HG02981 (cell line): ENCODE results near the gene MCTP1.

ENCODE experiments used
- ATAC-seq: cut with Tn5 transposase; IDR thresholded peaks from one replicate; pipeline ENCODE4 v1.9.1; 2021; ENCODE audit warnings: mild to moderate bottlenecking, moderate library complexity; ENCODE audit not compliant: unreplicated experiment

MCTP1 gene

GRCh38 chr5:94778299-94778698 is 506.6 kb downstream of the MCTP1 start:
- ATAC-seq = no peak

- ATAC-seq = no peak
These were observed 507.6 kb downstream of the MCTP1 start for GRCh38 chr5:94777056-94777880.

GRCh38 chr5:94776167-94776566 is 508.7 kb downstream of the MCTP1 start:
- no peak for ATAC-seq

- ATAC-seq = no peak
These were observed 509.8 kb downstream of the MCTP1 start for GRCh38 chr5:94775088-94775487.

- no peak for ATAC-seq
These were observed 513.2 kb downstream of the MCTP1 start for GRCh38 chr5:94771742-94772141.

GRCh38 chr5:94769996-94770395 is 514.9 kb downstream of the MCTP1 start:
- ATAC-seq = no peak

- ATAC-seq = no peak
These were observed 523.1 kb downstream of the MCTP1 start for GRCh38 chr5:94761786-94762185.

GRCh38 chr5:94761055-94761454 is 523.8 kb downstream of the MCTP1 start:
- ATAC-seq = no peak

- ATAC-seq = no peak
These were observed 524.9 kb downstream of the MCTP1 start for GRCh38 chr5:94759961-94760360.

GRCh38 chr5:94759022-94759421 is 525.9 kb downstream of the MCTP1 start:
- ATAC-seq = no peak

GRCh38 chr5:94754824-94755223 is 530.1 kb downstream of the MCTP1 start:
- ATAC-seq = no peak

GRCh38 chr5:94751460-94751859 is 533.4 kb downstream of the MCTP1 start:
- no peak for ATAC-seq

GRCh38 chr5:94750681-94751080 is 534.2 kb downstream of the MCTP1 start:
- ATAC-seq = no peak

- ATAC-seq = peak; percentile 30
These were observed 535.9 kb downstream of the MCTP1 start for GRCh38 chr5:94749042-94749441.

- no peak for ATAC-seq
These were observed 536.7 kb downstream of the MCTP1 start for GRCh38 chr5:94748212-94748611.

GRCh38 chr5:94747371-94747770 is 537.5 kb downstream of the MCTP1 start:
- ATAC-seq = no peak

- peak; percentile 37 for ATAC-seq
These were observed 538.2 kb downstream of the MCTP1 start for GRCh38 chr5:94746731-94747124.

- ATAC-seq = peak; percentile 69
These were observed 538.8 kb downstream of the MCTP1 start for GRCh38 chr5:94745786-94746730.

GRCh38 chr5:94744906-94745305 is 540.0 kb downstream of the MCTP1 start:
- no peak for ATAC-seq

GRCh38 chr5:94742852-94743251 is 542.0 kb downstream of the MCTP1 start:
- no peak for ATAC-seq

GRCh38 chr5:94740286-94740685 is 544.6 kb downstream of the MCTP1 start:
- ATAC-seq = no peak

- ATAC-seq = no peak
These were observed 548.4 kb downstream of the MCTP1 start for GRCh38 chr5:94736498-94736897.
